GM12878 (cell line): ENCODE measurements around the gene PRKAA1. TPM values are rescaled to one million over a fixed set of nuclear protein-coding genes. Genes with fewer than 3 reads are reported as not detected.

Experiments used
- ATAC-seq: fragments of 200-7000 bp; cut with Tn5 transposase; 3 replicates; pipeline ENCODE4 v1.9.1; 2020; ENCODE audit warnings: mild to moderate bottlenecking, moderate library complexity
- BruUV-seq: library from RNA; stranded (reverse); fragments of 400-500 nt; replicated peaks from 2 replicates; lab custom pipeline; 2021; lab: Mats Ljungman, UMichigan
- CTCF ChIA-PET: fragments of 300-600 bp; sonication (Branson Sonifier 250); formaldehyde crosslinking; extraction: SDS; loops from one replicate; lab custom pipeline; 2021; ENCODE audit warnings: inconsistent platforms; lab: Yijun Ruan, JAX
- POLR2A ChIA-PET: fragments of 350-600 bp; formaldehyde crosslinking; extraction: SDS; loops from one replicate; lab custom pipeline; 2021; ENCODE audit warnings: inconsistent platforms; lab: Charles Lee
- RAD21 ChIA-PET: fragments of 300-600 bp; sonication (Branson Sonifier 250); formaldehyde crosslinking; loops from one replicate; lab custom pipeline; 2023; ENCODE audit warnings: antibody characterized with exemption; ENCODE audit not compliant: unreplicated experiment; lab: Charles Lee
- SMC1A ChIA-PET: fragments of 300-600 bp; sonication (Branson Sonifier 250); formaldehyde crosslinking; loops from one replicate; lab custom pipeline; 2023; ENCODE audit not compliant: unreplicated experiment, uncharacterized antibody; lab: Charles Lee
- DNase-seq: peaks from one replicate; pipeline ENCODE4 v3.0.0-alpha.2; 2011; ENCODE audit warnings: low read depth, low spot score
- FAIRE-seq: peaks from 3 replicates; lab custom pipeline; 2011; peaks lifted over from hg19 to GRCh38; lab: Jason Lieb, UNC
- H2AFZ ChIP-seq: 2 replicates; pipeline ENCODE4 v1.6.0; 2011; ENCODE audit warnings: low read depth, low read length, control low read depth; ENCODE audit not compliant: control insufficient read depth
- H3K27ac ChIP-seq: 2 replicates; pipeline ENCODE4 v1.5.1; 2011; ENCODE audit warnings: control low read depth; ENCODE audit not compliant: control insufficient read depth, insufficient read depth
- H3K27me3 ChIP-seq, 2 experiments: replicated peaks in 1 of 2; 2 replicates each; pipeline versions ENCODE4 v1.6.0 to v1.6.1; 2011; ENCODE audit warnings: low read length in 1 of 2; ENCODE audit not compliant: control insufficient read depth in 2 of 2, insufficient read depth in 2 of 2
- H3K36me3 ChIP-seq, 2 experiments: 2 replicates each; pipeline ENCODE4 v1.5.1; 2011; ENCODE audit warnings: low read length in 1 of 2; ENCODE audit not compliant: control insufficient read depth in 2 of 2, insufficient read depth in 2 of 2
- H3K4me1 ChIP-seq: 2 replicates; pipeline ENCODE4 v1.6.1; 2011; ENCODE audit warnings: mild to moderate bottlenecking, low read length, moderate library complexity, mixed read lengths; ENCODE audit not compliant: control insufficient read depth, insufficient read depth
- H3K4me2 ChIP-seq: 2 replicates; pipeline ENCODE4 v1.6.0; 2011; ENCODE audit warnings: control low read depth; ENCODE audit not compliant: control insufficient read depth, insufficient read depth
- H3K4me3 ChIP-seq: fragments of 200-600 bp; sonication (generic); 2 replicates; pipeline ENCODE4 v1.5.1; 2016
- H3K79me2 ChIP-seq: 2 replicates; pipeline ENCODE4 v1.6.0; 2011; ENCODE audit warnings: low read length; ENCODE audit not compliant: control insufficient read depth, insufficient read depth
- H3K9ac ChIP-seq: 2 replicates; pipeline ENCODE4 v1.8.0; 2011; ENCODE audit warnings: low read length, control low read depth, mixed read lengths; ENCODE audit not compliant: control insufficient read depth, insufficient read depth
- H3K9me3 ChIP-seq: replicated peaks from 3 replicates; pipeline ENCODE4 v1.5.1; 2011; ENCODE audit warnings: mild to moderate bottlenecking, low read length; ENCODE audit not compliant: control insufficient read depth, insufficient read depth
- H4K20me1 ChIP-seq: 2 replicates; pipeline ENCODE4 v1.6.0; 2011; ENCODE audit not compliant: control insufficient read depth, insufficient read depth
- ASH2L ChIP-seq: fragments of 300-600, 200-600 bp; sonication (generic); IDR thresholded peaks from 2 replicates; pipeline ENCODE4 v1.6.1; 2017; ENCODE audit warnings: low read depth, mild to moderate bottlenecking, borderline replicate concordance
- CBX3 ChIP-seq: fragments of 200-600 bp; sonication (generic); IDR thresholded peaks from 2 replicates; pipeline ENCODE4 v1.6.1; 2016; ENCODE audit warnings: low read depth, borderline replicate concordance
- DPF2 ChIP-seq: fragments of 450-650 bp; IDR thresholded peaks from 2 replicates; pipeline ENCODE4 v1.6.1; 2017; ENCODE audit warnings: mild to moderate bottlenecking
- FOXK2 ChIP-seq: fragments of 450-650 bp; IDR thresholded peaks from 2 replicates; pipeline ENCODE4 v1.6.1; 2017; ENCODE audit warnings: mild to moderate bottlenecking, moderate library complexity
- KDM1A ChIP-seq: fragments of 200-600 bp; sonication (generic); IDR thresholded peaks from 2 replicates; pipeline ENCODE4 v1.6.1; 2016; ENCODE audit warnings: borderline replicate concordance
- LARP7 ChIP-seq: fragments of 450-650 bp; IDR thresholded peaks from 2 replicates; pipeline ENCODE4 v1.6.1; 2017; ENCODE audit warnings: mild to moderate bottlenecking
- NFYB ChIP-seq: IDR thresholded peaks from 2 replicates; pipeline ENCODE4 v1.6.1; 2011; ENCODE audit warnings: low read depth, mild to moderate bottlenecking, low read length, improper control_type of control experiment, moderate library complexity; ENCODE audit not compliant: insufficient read depth
- TCF12 ChIP-seq: IDR thresholded peaks from 2 replicates; pipeline ENCODE4 v1.6.1; 2011; ENCODE audit warnings: low read depth, mild to moderate bottlenecking, low read length
- ZBED1 ChIP-seq: IDR thresholded peaks from 2 replicates; pipeline ENCODE4 v1.6.1; 2016; ENCODE audit warnings: borderline replicate concordance
- ZNF274 ChIP-seq: IDR thresholded peaks from one replicate; pipeline ENCODE4 v1.8.0; 2011; ENCODE audit not compliant: insufficient read length, insufficient read depth
- ZZZ3 ChIP-seq: IDR thresholded peaks from 2 replicates; pipeline ENCODE4 v1.6.1; 2011; ENCODE audit warnings: low read depth; ENCODE audit not compliant: control insufficient read depth, insufficient read length
- WGBS: methylation state at CpG from one replicate; pipeline ENCODE4 v1.1.6; 2016; ENCODE audit warnings: low lambda C conversion rate; ENCODE audit not compliant: insufficient replicate concordance, insufficient coverage; ENCODE audit errors: missing lambda C conversion rate; 5-methylcytosine and 5-hydroxymethylcytosine counted together
- in situ Hi-C: fragments of 300-500 bp; cut with MboI; formaldehyde crosslinking; loops from 9 replicates; pipeline ENCODE4 v1.14.3; 2018; ENCODE audit warnings: mixed read lengths
- intact Hi-C: fragments of 100-400 bp; cut with micrococcal nuclease; formaldehyde crosslinking; loops from one replicate; pipeline ENCODE4 v1.14.2; 2022; ENCODE audit not compliant: unreplicated experiment
- polyA plus RNA-seq, 11 experiments: library from polyadenylated mRNA; depleted of rRNA in 4 of 11; unstranded in 6 of 11; stranded (reverse) in 5 of 11; fragments of >200 nt; fragmentation: Nextera tagmentation in 4 of 11; fragmentation: Illumina TruSeq in 1 of 11; extraction: Ambion mirVana in 4 of 11; extraction: Trizol in 1 of 11; gene quantifications; 1 replicate in 1 of 11; 2 replicates in 10 of 11; pipeline versions ENCODE4 v1.2.1 to v1.2.3, GENCODE V29; 2011 to 2016; ENCODE audit warnings: inconsistent platforms in 2 of 11, missing spikeins in 2 of 11, low read depth in 1 of 11
- total RNA-seq, 4 experiments: library from RNA; depleted of rRNA in 3 of 4; stranded (reverse); fragments of >200 nt in 3 of 4; fragmentation: Illumina TruSeq in 1 of 4; extraction: Trizol in 1 of 4; gene quantifications; 2 replicates each; pipeline versions ENCODE4 v1.2.1 to v1.2.3, GENCODE V29; 2013 to 2021
- TF ChIP-seq, protein P1 (sequence below): fragments of 450-650 bp; IDR thresholded peaks from 2 replicates; pipeline ENCODE4 v1.6.1; 2014; ENCODE audit warnings: mild to moderate bottlenecking

Gene PRKAA1
- total and polyA plus RNA-seq, 10 of the 15 experiments (the other 5 are each of a cell fraction or from before 2014, with no cell fraction given), result 13.6 to 55.5 (median 29.6) TPM

DNA sequence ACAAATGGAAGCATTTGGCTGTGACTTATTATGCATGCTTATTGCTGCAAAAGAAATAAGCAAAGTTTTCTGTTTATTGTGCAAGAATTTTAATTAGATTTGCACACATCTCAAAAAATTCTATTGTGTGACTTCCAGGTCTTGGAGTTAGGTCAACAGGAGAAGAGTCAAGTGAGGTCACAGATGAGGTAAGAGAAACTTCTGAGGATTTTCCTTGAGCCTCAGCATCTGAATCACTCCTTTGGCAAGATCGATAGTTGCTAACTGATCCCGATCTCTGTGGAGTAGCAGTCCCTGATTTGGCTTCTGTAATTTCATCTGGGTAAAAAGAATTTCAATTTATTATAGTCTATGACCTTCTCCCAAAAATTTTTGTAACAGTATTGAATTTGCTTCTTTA lies 35.5 kb downstream of the PRKAA1 start:
- TF ChIP-seq ZZZ3, result no peak
- TF ChIP-seq ZBED1, result no peak
- TF ChIP-seq, protein P1, sequence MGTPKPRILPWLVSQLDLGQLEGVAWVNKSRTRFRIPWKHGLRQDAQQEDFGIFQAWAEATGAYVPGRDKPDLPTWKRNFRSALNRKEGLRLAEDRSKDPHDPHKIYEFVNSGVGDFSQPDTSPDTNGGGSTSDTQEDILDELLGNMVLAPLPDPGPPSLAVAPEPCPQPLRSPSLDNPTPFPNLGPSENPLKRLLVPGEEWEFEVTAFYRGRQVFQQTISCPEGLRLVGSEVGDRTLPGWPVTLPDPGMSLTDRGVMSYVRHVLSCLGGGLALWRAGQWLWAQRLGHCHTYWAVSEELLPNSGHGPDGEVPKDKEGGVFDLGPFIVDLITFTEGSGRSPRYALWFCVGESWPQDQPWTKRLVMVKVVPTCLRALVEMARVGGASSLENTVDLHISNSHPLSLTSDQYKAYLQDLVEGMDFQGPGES, result no peak
- no peak for TF ChIP-seq DPF2
- TF ChIP-seq LARP7, result no peak
- no peak for TF ChIP-seq NFYB
- no peak for TF ChIP-seq ZNF274
- TF ChIP-seq FOXK2, result no peak
- no peak for TF ChIP-seq CBX3
- no peak for TF ChIP-seq ASH2L
- TF ChIP-seq KDM1A, result no peak
- no peak for TF ChIP-seq TCF12
- Histone ChIP-seq H3K4me2 (no peak overlapping the region), H3K9ac (no peak overlapping the region), H3K36me3 (peaks cover 3 to 13% of the 10 kb centered on the region in 2 experiments; a peak in 2 of 4 replicates), H4K20me1 (no peaks in the 10 kb centered on the region), H3K4me1 (no peaks in the 10 kb centered on the region), H3K79me2 (no peaks in the 10 kb centered on the region), H2AFZ (no peak overlapping the region), H3K9me3 (no peaks in the 10 kb centered on the region), H3K27me3 (no peaks in the 10 kb centered on the region), H3K27ac (no peak overlapping the region), H3K4me3 (no peak overlapping the region)
- FAIRE-seq (no peak), DNase-seq (no peak), ATAC-seq (no peak)
- intact Hi-C loops (no loop called here), in situ Hi-C loops (no loop called here)
- ChIA-PET RAD21 (no interaction called here), POLR2A (no interaction called here), CTCF (no interaction called here), SMC1A (no interaction called here)
- BruUV-seq, result no TSS peak
- WGBS, result 97% methylated on average over 2 of the region's 2 CpGs
